DLD1 (cell line): ENCODE data around the gene CDR2.

Source experiments
- in situ Hi-C: cut with HindIII; loops from 2 replicates; pipeline ENCODE4 v1.10.0; 2017; ENCODE audit warnings: low sequenced_read_pairs

The CDR2 gene

DNA sequence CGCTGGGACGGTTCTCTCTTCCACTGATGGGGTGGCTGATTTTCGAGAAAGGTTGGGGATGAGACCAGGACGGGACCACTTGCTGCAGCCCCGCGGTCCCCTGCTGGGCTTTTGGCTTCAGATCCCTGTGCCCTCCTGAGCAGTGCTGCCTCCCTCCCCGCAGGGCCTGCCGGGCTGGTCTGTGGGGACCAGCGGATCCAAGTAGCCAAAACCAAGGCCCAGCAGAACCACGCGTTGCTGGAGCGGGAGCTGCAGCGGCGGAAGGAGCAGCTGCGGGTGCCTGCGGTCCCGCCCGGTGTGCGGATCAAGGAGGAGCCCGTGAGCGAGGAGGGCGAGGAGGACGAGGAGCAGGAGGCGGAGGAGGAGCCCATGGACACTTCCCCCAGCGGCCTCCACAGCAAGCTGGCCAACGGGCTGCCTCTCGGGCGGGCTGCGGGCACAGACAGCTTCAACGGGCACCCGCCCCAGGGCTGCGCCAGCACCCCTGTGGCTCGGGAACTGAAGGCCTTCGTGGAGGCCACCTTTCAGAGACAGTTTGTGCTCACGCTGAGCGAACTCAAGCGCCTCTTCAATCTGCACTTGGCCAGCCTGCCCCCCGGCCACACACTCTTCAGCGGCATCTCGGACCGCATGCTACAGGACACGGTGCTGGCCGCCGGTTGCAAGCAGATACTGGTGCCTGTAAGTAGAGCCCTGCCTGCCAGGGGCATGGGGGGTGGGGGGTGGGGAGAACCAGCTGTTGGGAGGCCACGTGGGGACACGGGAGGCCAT lies 48.6 kb downstream of the CDR2 start:
- in situ Hi-C loops, result no loop called here

GRCh38 chr16:22324787-22325597 lies 49.4 kb downstream of the CDR2 start:
- in situ Hi-C loops, result no loop called here

- in situ Hi-C loops, result no loop called here
These were observed 50.2 kb downstream of the CDR2 start for GRCh38 chr16:22323959-22324786.

GRCh38 chr16:22323173-22323958 lies 51.1 kb downstream of the CDR2 start:
- in situ Hi-C loops, result no loop called here

DNA sequence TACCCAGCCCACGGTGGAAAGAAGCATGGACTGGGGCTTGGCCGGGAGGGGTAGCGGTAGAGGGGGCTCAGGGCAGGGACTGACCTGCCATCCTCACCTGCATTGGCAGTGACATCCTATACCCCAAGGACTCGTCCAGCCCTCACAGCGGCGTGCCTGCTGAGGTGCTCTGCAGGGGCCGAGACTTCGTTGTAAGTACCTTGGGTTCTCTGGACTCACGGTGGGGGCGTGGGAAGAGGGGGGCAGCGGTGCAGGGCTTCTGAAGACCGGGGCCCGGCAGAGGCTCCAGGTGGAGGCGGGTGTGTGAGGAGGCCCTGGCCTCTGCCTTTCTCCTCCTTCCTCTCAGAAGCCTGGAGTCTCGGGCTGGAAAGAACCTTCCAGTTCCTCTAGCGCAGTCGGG lies 51.7 kb downstream of the CDR2 start:
- in situ Hi-C loops, result no loop called here

DNA sequence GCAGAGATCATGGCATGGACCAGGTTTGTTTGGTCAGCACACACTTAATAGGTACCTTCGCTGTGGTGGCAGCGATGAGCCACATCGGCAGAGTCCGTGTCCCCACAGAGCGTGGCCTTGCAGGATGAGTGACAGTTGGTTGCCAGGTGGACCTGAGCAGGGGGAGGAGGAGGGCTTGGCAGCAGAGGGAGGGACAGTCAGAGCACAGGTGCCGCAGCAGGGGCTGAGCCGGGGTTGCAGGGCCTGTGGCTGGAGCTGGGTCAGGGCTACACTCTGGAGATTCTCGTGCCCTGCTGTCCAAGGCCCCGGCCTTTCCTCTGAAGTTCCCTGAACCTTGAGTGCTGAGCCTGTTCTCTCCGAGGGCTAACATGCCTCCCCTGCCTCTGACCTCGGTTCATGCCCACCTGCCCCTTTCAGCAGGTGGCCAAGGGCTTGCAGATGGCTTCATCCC lies 52.4 kb downstream of the CDR2 start:
- in situ Hi-C loops, result no loop called here

DNA sequence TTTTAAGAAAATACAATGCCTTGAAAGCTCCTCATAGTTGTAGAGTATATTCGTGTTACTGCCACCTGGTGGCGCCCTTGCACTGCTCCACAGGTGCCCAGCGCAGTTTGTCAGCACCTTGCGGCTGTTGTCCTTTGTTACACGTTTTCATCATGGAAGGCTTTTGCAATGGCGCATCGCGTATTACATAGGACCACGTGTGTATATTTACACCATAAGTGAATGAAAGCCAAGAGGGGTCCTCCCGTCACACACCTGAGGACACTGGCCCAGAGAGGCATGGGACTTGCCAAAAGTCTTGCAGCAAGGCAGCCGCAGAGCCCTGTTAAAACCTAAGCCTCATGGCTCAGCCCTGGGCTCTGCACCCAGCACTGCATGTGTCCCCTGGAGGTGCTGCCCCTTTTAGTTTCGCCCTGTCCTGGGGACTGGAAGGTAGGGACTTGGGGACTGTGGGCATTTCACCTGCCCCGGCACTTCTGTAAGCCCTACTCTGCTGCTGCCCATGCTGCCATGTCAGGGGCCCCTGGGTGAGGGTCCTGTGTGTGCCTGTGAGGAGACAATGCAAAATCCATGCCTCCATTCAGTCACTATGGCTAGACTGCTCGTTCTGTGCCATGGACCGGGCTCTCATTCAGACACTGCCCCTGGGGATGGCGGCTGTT lies 52.9 kb downstream of the CDR2 start:
- in situ Hi-C loops, result no loop called here

DNA sequence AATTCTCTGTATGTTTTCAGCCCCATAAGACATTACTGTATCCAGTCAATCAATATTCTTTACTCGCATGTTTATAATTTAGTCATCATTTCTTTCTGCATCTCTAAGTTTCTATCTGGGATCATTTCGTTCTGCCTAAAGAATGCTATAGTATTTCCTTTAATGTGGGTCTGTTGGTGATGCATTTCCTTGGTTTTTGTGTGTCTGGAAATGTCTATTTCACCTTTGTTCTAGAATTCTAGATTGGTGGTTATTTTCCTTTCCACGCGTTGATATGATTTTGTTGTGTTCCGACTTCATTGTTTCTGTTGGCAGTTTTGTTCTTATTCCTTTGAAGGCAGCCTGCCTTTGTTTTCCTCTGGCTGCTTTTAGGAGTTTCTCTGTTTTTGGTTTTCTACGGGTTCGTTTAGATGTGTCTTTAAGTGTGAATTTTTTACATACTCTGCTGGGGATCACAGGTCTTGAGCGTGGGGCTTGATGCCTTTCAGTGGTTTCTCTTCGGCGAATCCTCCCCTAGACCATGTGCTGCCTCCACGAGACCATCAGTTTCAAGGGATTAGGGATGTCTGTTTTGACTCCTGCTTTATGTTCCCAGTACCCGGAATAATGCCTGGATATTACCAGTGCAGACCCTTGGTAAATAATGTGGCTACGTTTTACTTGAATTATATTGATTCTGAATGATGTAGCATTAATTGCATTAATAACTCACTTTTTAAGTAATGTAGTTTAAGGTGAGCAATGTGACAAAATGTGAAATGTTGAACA lies 53.7 kb downstream of the CDR2 start:
- in situ Hi-C loops, result no loop called here

DNA sequence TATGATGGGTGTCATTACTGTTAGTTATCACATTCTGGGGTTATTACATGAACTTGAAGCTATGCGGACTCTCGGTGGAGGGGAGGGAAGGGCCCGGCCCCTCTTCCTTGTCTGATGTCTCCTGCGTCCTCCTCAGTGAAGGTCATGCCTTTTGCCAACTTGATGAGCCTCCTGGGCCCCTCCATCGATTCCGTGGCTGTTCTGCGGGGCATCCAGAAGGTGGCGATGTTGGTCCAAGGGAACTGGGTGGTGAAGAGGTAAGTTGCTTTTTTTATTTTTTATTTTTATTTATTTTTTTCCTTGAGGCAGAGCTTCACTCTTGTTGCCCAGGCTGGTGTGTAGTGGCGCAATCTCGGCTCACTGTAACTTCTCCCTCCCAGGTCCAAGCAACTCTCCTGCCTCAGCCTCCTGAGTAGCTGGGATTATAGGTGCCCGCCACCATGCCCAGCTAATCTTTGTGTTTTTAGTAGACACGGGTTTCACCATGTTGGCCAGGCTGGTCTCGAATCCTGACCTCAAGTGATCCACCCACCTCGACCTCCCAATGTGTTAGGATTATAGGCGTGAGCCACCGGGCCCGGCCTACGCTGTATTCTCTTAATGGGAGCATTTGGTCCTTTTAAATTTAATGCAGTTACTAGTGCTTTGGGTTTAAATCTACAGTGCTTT lies 55.6 kb downstream of the CDR2 start:
- in situ Hi-C loops, result no loop called here

DNA sequence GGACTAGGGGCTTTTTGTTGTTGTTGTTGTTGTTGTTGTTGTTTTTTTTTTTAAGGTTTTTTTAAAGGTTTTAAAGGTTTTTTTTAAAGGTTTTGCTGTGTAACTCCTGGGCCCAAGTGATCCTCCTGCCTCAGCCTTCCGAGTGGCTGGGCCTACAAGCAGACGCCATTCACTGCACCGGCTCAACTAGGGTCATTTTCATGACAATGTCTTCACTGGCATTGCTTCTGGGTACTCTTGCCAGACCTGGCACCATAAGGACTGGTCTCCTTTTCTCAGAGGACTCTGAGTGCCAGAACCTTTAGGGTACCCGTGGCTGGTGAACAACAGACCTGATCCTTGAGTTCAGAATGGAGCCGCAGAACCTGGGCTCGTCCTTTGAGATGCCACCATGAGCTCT lies 56.8 kb downstream of the CDR2 start:
- in situ Hi-C loops, result no loop called here

DNA sequence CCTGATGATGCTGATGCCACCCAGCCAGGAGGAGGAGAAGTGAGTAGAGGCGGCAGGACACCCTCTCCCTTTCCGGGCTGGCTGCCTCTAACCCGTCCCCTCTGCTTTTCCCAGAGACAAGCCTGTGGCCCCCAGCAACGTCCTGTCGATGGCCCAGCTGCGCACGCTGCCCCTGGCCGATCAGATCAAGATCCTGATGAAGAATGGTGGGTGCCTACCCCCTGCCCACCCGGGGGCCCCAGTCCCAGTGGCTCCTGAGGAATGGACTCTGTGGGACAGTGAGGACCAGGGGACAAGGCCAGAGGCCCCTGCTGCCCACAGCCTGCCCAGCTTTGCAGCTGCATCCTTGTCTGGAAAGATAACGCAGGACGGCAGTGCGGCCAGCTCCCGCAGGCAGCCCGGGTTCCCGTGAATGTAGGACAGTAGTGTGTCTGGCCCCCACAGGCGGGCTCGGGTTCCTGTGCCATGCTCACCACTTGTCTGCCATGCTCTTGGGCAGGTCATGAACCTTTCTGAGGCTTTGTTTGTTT lies 57.4 kb downstream of the CDR2 start:
- in situ Hi-C loops, result no loop called here

GRCh38 chr16:22316411-22316811 lies 58.0 kb downstream of the CDR2 start:
- in situ Hi-C loops, result no loop called here

- in situ Hi-C loops, result no loop called here
These were observed 58.4 kb downstream of the CDR2 start for GRCh38 chr16:22315979-22316378.

GRCh38 chr16:22314661-22315626 lies 59.5 kb downstream of the CDR2 start:
- in situ Hi-C loops, result no loop called here

- in situ Hi-C loops, result no loop called here
These were observed 60.4 kb downstream of the CDR2 start for GRCh38 chr16:22313876-22314470.

DNA sequence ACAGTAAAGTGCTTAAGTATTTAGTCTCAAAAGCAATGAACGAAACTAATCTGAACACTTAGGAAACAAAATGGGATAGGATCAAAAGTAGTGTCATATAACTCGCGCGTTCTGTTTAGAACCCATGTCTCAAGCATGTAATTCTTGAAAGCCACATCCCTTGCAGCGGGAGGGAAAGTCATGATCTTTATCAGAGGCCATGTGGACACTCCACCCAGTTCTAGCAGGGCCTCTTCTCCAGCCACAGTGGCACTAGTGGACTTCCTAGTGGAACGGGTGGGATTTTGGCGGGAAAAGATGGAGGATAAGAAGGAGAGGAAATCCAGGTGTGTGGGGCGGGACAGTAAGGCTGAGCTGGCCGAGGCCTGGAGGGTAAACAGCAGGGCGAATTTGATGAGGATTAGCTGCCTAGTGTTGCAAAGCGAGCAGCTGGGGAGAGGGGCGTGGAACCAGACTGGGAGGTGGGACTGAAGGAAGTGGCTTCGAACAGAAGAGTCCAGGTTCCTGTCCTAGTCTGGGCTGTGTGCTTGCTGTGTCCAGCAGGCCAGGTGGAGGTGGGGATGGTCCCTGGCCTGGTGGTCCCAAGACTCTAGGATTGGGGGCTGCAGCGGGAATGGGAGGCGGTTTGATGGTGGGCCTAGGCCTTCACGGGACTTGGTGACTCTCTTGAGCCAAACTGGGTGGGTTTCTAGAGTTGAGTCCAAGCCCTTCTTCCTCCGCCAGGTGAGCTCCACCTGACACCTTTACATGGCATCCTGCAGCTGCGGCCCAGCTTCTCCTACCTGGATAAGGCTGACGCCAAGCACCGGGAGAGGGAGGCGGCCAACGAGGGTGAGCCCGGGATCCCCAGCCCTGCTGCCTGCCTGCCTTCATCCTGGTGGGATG lies 61.3 kb downstream of the CDR2 start:
- in situ Hi-C loops, result no loop called here
